ENCODE results near the gene PLPP6. TPM values are rescaled to one million over a fixed set of nuclear protein-coding genes. Genes with fewer than 3 reads are reported as not detected.
"Not testable (repeated sequence)": the region's sequence is repeated elsewhere in the genome, so short reads cannot be mapped to it uniquely, and the experiment has no call there.

Gene PLPP6
- total RNA-seq, 4 donors from 2014 or later = 7.1 to 22.7 (median 16.3) TPM

DNA sequence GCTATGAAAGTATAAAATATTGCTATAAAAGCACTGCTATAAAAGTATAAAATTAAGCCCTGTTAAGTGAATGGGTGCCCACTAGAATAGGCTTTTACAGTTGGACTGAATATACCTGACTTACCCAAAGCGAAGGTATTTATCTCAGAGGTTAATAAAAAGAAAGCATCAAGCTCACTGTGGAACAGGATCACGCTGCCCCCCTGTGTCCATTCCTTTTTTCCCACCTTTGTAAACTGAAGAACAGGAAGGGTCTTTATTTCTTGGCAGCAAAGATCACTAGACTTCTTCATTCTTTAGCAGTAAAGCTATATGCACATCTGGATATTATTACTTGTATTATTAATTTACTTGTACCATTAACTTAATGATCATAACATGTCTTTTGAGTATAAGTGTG lies 22.1 kb upstream of the PLPP6 start:
- H3K36me3 ChIP-seq = no peaks in the 10 kb centered on the region
- no peaks in the 10 kb centered on the region for H3K27me3 ChIP-seq
- H3K4me3 ChIP-seq = no peak overlapping the region
- H3K9me3 ChIP-seq = no peaks in the 10 kb centered on the region
- H3K4me1 ChIP-seq = no peaks in the 10 kb centered on the region
- TF ChIP-seq EP300 (IDR thresholded peaks at IDR 0.05; ENCODE audit: low read depth) = no peak
- TF ChIP-seq, protein P1, sequence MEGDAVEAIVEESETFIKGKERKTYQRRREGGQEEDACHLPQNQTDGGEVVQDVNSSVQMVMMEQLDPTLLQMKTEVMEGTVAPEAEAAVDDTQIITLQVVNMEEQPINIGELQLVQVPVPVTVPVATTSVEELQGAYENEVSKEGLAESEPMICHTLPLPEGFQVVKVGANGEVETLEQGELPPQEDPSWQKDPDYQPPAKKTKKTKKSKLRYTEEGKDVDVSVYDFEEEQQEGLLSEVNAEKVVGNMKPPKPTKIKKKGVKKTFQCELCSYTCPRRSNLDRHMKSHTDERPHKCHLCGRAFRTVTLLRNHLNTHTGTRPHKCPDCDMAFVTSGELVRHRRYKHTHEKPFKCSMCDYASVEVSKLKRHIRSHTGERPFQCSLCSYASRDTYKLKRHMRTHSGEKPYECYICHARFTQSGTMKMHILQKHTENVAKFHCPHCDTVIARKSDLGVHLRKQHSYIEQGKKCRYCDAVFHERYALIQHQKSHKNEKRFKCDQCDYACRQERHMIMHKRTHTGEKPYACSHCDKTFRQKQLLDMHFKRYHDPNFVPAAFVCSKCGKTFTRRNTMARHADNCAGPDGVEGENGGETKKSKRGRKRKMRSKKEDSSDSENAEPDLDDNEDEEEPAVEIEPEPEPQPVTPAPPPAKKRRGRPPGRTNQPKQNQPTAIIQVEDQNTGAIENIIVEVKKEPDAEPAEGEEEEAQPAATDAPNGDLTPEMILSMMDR (IDR thresholded peaks at IDR 0.05) = peak; percentile 33 to 44 (median 40)
- TF ChIP-seq POLR2AphosphoS5 (IDR thresholded peaks at IDR 0.05) = no peak
- no peak for TF ChIP-seq POLR2A (IDR thresholded peaks at IDR 0.05)
- WGBS, 2 donors (ENCODE audit: low coverage in 1 of 2) = 57 to 63% methylated on average over 2 of the region's 2 CpGs
- intact Hi-C loops (cut with DNase I; ENCODE audit: low total_unique reads) (no loop called here), in situ Hi-C loops (cut with MboI; ENCODE audit: low pct_ligation_motif_present in 1 of 4, low pct_unique_long_range_greater_than_20kb in 1 of 4, low sequenced_read_pairs in 3 of 4) (loop anchor here (10.0 to 25.0 kb wide), 2 partner anchors 253 to 255 kb away; no protein-coding TSS in a partner anchor)
- DNase-seq = peak; percentile 14
- no peak overlapping the region for H3K27ac ChIP-seq

GRCh38 chr9:4642351-4642750 lies 19.7 kb upstream of the PLPP6 start:
- DNase-seq = no peak
- Histone ChIP-seq H3K4me1 (no peaks in the 10 kb centered on the region), H3K9me3 (no peaks in the 10 kb centered on the region), H3K27ac (no peak overlapping the region), H3K4me3 (no peak overlapping the region), H3K36me3 (no peaks in the 10 kb centered on the region), H3K27me3 (no peaks in the 10 kb centered on the region)
- WGBS, 2 donors (ENCODE audit: low coverage in 1 of 2) = 82 to 95% methylated on average over 1 to 2 of the region's 2 CpGs
- TF ChIP-seq POLR2AphosphoS5 (IDR thresholded peaks at IDR 0.05) (no peak), POLR2A (IDR thresholded peaks at IDR 0.05) (no peak), EP300 (IDR thresholded peaks at IDR 0.05; ENCODE audit: low read depth) (no peak)
- TF ChIP-seq, protein P1 (IDR thresholded peaks at IDR 0.05) = no peak
- in situ Hi-C loops (cut with MboI; ENCODE audit: low pct_ligation_motif_present in 1 of 4, low pct_unique_long_range_greater_than_20kb in 1 of 4, low sequenced_read_pairs in 3 of 4) (loop anchor here (10.0 to 25.0 kb wide), 2 partner anchors 255 to 258 kb away; no protein-coding TSS in a partner anchor), intact Hi-C loops (cut with DNase I; ENCODE audit: low total_unique reads) (no loop called here)

- 78 to 89% methylated on average over 2 to 9 of the region's 9 CpGs for WGBS, 2 donors (ENCODE audit: low coverage in 1 of 2)
- no peak for DNase-seq
- in situ Hi-C loops (cut with MboI; ENCODE audit: low pct_ligation_motif_present in 1 of 4, low pct_unique_long_range_greater_than_20kb in 1 of 4, low sequenced_read_pairs in 3 of 4) (loop anchor here in 1 of 4 donors (25.0 kb wide), 1 partner anchor 333 kb away; the partner anchor contains the start of gene JAK2), intact Hi-C loops (cut with DNase I; ENCODE audit: low total_unique reads) (no loop called here)
- Histone ChIP-seq H3K4me1 (peaks cover 0 to 8% (median 4%) of the 10 kb centered on the region in 4 donors), H3K9me3 (no peaks in the 10 kb centered on the region), H3K36me3 (no peaks in the 10 kb centered on the region), H3K27ac (no peak overlapping the region), H3K4me3 (no peak overlapping the region), H3K27me3 (no peaks in the 10 kb centered on the region)
- TF ChIP-seq POLR2AphosphoS5 (IDR thresholded peaks at IDR 0.05) (no peak), POLR2A (IDR thresholded peaks at IDR 0.05) (no peak), EP300 (IDR thresholded peaks at IDR 0.05; ENCODE audit: low read depth) (no peak)
- TF ChIP-seq, protein P1 (IDR thresholded peaks at IDR 0.05) = no peak
Observed at GRCh38 chr9:4654084-4654483, 8.0 kb upstream of the PLPP6 start.

DNA sequence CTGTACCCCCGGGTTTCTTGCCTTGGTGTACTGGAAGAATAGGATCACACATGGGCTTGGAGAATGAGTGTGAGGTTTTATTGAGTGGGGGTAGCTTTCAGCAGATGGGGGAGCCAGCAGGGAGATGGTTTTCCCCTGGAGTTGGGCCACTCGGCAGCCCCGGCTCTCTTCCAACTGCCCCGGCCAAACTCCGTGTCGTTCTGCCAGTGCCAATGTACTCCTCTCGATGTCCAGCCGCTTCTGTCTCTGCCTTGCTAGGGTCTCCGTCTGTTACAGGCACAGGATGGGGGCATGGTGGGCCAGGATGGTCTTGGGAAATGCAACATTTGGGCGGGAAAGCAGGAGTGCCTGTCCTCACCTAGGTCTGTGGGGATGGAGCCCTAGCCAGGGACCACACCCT lies 7.6 kb upstream of the PLPP6 start:
- Histone ChIP-seq H3K4me1 (peaks cover 0 to 8% (median 4%) of the 10 kb centered on the region in 4 donors), H3K4me3 (no peak overlapping the region), H3K27ac (no peak overlapping the region), H3K9me3 (no peaks in the 10 kb centered on the region), H3K36me3 (no peaks in the 10 kb centered on the region), H3K27me3 (no peaks in the 10 kb centered on the region)
- DNase-seq = no peak
- no peak for TF ChIP-seq POLR2A (IDR thresholded peaks at IDR 0.05)
- TF ChIP-seq, protein P1 (IDR thresholded peaks at IDR 0.05) = no peak
- TF ChIP-seq EP300 (IDR thresholded peaks at IDR 0.05; ENCODE audit: low read depth) = no peak
- 83% methylated on average over 10 of the region's 10 CpGs; no CpG with 5 or more reads in 1 of the 2 donors for WGBS, 2 donors (ENCODE audit: low coverage in 1 of 2)
- intact Hi-C loops (cut with DNase I; ENCODE audit: low total_unique reads) = no loop called here
- in situ Hi-C loops (cut with MboI; ENCODE audit: low pct_ligation_motif_present in 1 of 4, low pct_unique_long_range_greater_than_20kb in 1 of 4, low sequenced_read_pairs in 3 of 4) = loop anchor here in 1 of 4 donors (25.0 kb wide), 1 partner anchor 333 kb away; the partner anchor contains the start of gene JAK2

- intact Hi-C loops (cut with DNase I; ENCODE audit: low total_unique reads); H3K27ac ChIP-seq; H3K4me1 ChIP-seq; H3K36me3 ChIP-seq; H3K27me3 ChIP-seq; DNase-seq; H3K9me3 ChIP-seq; H3K4me3 ChIP-seq: not testable (repeated sequence)
- in situ Hi-C loops (cut with MboI; ENCODE audit: low pct_ligation_motif_present in 1 of 4, low pct_unique_long_range_greater_than_20kb in 1 of 4, low sequenced_read_pairs in 3 of 4) = loop anchor here in 1 of 4 donors (25.0 kb wide), 1 partner anchor 331 kb away; the partner anchor contains the start of gene JAK2
- WGBS, 2 donors (ENCODE audit: low coverage in 1 of 2) = 76 to 86% methylated on average over 3 of the region's 3 CpGs
Observed at GRCh38 chr9:4656196-4656595, 5.9 kb upstream of the PLPP6 start.
